Sigmoid colon (tissue), 3 donors: ENCODE measurements around the gene MYH11.

Experiments used
- CTCF ChIP-seq, 4 experiments: fragments of 450-650 bp in 3 of 4; fragments of 200-600 bp in 1 of 4; IDR thresholded peaks; one replicate each; pipeline ENCODE4 v1.5.1; 2016 to 2019; ENCODE audit warnings: antibody characterized with exemption in 4 of 4, mild to moderate bottlenecking in 3 of 4, moderate library complexity in 2 of 4
- POLR2A ChIP-seq, 2 donors: fragments of 450-650 bp; IDR thresholded peaks; one replicate each; pipeline ENCODE4 v1.6.1; 2016; ENCODE audit warnings: antibody characterized with exemption in 2 of 2, mild to moderate bottlenecking in 2 of 2, moderate library complexity in 2 of 2

GRCh38 chr16:15765880-15766279, 90.9 kb downstream of the MYH11 start:
- TF ChIP-seq CTCF (IDR thresholded peaks at IDR 0.05) (peak in 2 of 4 experiments; percentile 22 to 45), POLR2A (IDR thresholded peaks at IDR 0.05) (no peak)
